Heart left ventricle (tissue), 16 donors: Measurements from ENCODE around the gene ARIH1. TPM values are rescaled to one million over a fixed set of nuclear protein-coding genes. Genes with fewer than 3 reads are reported as not detected.
"Not testable (repeated sequence)": the region's sequence is repeated elsewhere in the genome, so short reads cannot be mapped to it uniquely, and the experiment has no call there.

ENCODE experiments used
- ATAC-seq, 4 donors: fragments of 200-7000 bp; cut with Tn5 transposase; one replicate each; pipeline ENCODE4 v1.9.1; 2020 to 2022; ENCODE audit warnings: moderate library complexity in 4 of 4, mild to moderate bottlenecking in 3 of 4, moderate number of reproducible peaks in 1 of 4
- DNase-seq, 5 donors: peaks; one replicate each; pipeline ENCODE4 v3.0.0-alpha.2; 2020
- H3K27ac ChIP-seq, 12 donors: fragments of 200-600 bp; sonication (generic) in 4 of 12; one replicate each; pipeline versions ENCODE4 v1.5.0 to v1.8.0; 2016 to 2022; ENCODE audit warnings: mild to moderate bottlenecking in 2 of 12
- H3K27me3 ChIP-seq, 9 donors: fragments of 200-600 bp; sonication (generic) in 2 of 9; one replicate each; pipeline versions ENCODE4 v1.5.1 to v1.8.0; 2016 to 2022; ENCODE audit warnings: mild to moderate bottlenecking in 3 of 9
- H3K36me3 ChIP-seq, 9 donors: fragments of 200-600 bp; sonication (generic) in 2 of 9; one replicate each; pipeline versions ENCODE4 v1.5.0 to v1.8.0; 2018 to 2022; ENCODE audit warnings: mild to moderate bottlenecking in 2 of 9
- H3K4me1 ChIP-seq, 12 donors: fragments of 200-600 bp; sonication (generic) in 4 of 12; one replicate each; pipeline versions ENCODE4 v1.5.0 to v1.8.0; 2016 to 2022; ENCODE audit warnings: mild to moderate bottlenecking in 3 of 12
- H3K4me3 ChIP-seq, 12 donors: fragments of 200-600 bp; sonication (generic) in 4 of 12; one replicate each; pipeline versions ENCODE4 v1.5.0 to v1.8.0; 2017 to 2022; ENCODE audit warnings: mild to moderate bottlenecking in 9 of 12, moderate library complexity in 4 of 12
- H3K9me3 ChIP-seq, 12 donors: fragments of 200-600 bp; sonication (generic) in 4 of 12; one replicate each; pipeline versions ENCODE4 v1.5.0 to v1.8.0; 2016 to 2022; ENCODE audit warnings: mild to moderate bottlenecking in 1 of 12
- CTCF ChIP-seq, 12 donors: fragments of 200-600 bp; sonication (generic) in 4 of 12; IDR thresholded peaks; one replicate each; pipeline versions ENCODE4 v1.5.0 to v1.8.0; 2018 to 2022; ENCODE audit warnings: antibody characterized with exemption in 12 of 12, mild to moderate bottlenecking in 5 of 12
- POLR2A ChIP-seq, 2 donors: fragments of 450-650 bp; IDR thresholded peaks; one replicate each; pipeline ENCODE4 v1.6.1; 2017; ENCODE audit warnings: antibody characterized with exemption in 2 of 2, mild to moderate bottlenecking in 2 of 2, moderate library complexity in 2 of 2
- WGBS, 4 donors: extraction: QIAGEN DNeasy Blood & Tissue Kit in 2 of 4; methylation state at CpG; one replicate each; pipeline versions ENCODE4 v1.1.5 to v1.1.7; 2013 to 2018; 5-methylcytosine and 5-hydroxymethylcytosine counted together
- intact Hi-C, 10 donors: fragments of 100-400 bp; cut with DNase I; formaldehyde crosslinking; loops; one replicate each; pipeline versions ENCODE4 v1.11.1 to v1.14.2; 2022
- polyA plus RNA-seq, 2 donors: library from polyadenylated mRNA; stranded (reverse); fragments of 200-250 nt; gene quantifications; one replicate each; pipeline ENCODE4 v1.2.3, GENCODE V29; 2013
- total RNA-seq, 9 donors: library from RNA; depleted of rRNA in 2 of 9; stranded (reverse); fragments of >200 nt in 2 of 9; fragmentation: NEBNext Ultra II Directional in 3 of 9; extraction: Animal tissue kit (Norgen Biotek cat#: 25700) in 3 of 9; gene quantifications; one replicate each; pipeline versions ENCODE4 v1.1.0 to v1.2.4, GENCODE V29; 2016 to 2023
- donor health status: ischemic (EF 13 %, LVEDD 7.1; RV severe dilation, severe dysfunction).
- donor health status: healthy with polysubstance abuse.
- donor health status: DM: no; HTN: yes; CAD: no.
- donor health status: DM: no; HTN: no; CAD: no.
- donor health status: ischemic (EF 25% LVEDD 6.9; RV normal size, moderate dysfunction).
- donor health status: ischemic (EF 25% LVEDD 5.7; RV mildly dilated, moderate dysfunction).
- donor health status: healthy.
- donor health status: DM: yes; HTN: yes; CAD: no.
- donor health status: ischemic (EF 35%, LVEDD 5.7; RV mildly dilated, moderate dysfunction).
- donor health status: nonischemic (EF 11% LVEDD 7.7; RV severe dilation, severe dysfunction).
- donor health status: DM: yes; HTN: yes; CAD: no.
- donor health status: PGD.
- donor health status: ischemic (EF 29% LVEDD 5.4; RV normal size, mild dysfunction).
- donor health status: nonischemic (EF 23%, LVEDD 6.1; RV moderate dilation, normal function).

ARIH1 gene
- total and polyA plus RNA-seq, 11 donors = 25.3 to 217 (median 158) TPM

- peak overlapping the region; percentile 95 to 100 (median 99) for H3K27ac ChIP-seq
- peaks cover 0 to 57% (median 47%) of the 10 kb centered on the region in 12 donors for H3K4me1 ChIP-seq
- DNase-seq (no peak), ATAC-seq (no peak)
- intact Hi-C loops = loop anchor here in 7 of 10 donors (2.0 to 10.0 kb wide), 6 partner anchors 37 to 209 kb away; partner anchors contain the start of genes HEXA (in 3 of the 7), BBS4 (in 1 of the 7) and HIGD2B (in 1 of the 7)
- 3 to 8% (median 6%) methylated on average over 2 of the region's 2 CpGs for WGBS, 4 donors
- peak overlapping the region; percentile 55 to 95 (median 81) for H3K4me3 ChIP-seq
- TF ChIP-seq POLR2A (IDR thresholded peaks at IDR 0.05) = no peak
- no peak for TF ChIP-seq CTCF (IDR thresholded peaks at IDR 0.05)
- no peaks in the 10 kb centered on the region for H3K9me3 ChIP-seq
- no peaks in the 10 kb centered on the region for H3K27me3 ChIP-seq
- H3K36me3 ChIP-seq = peaks cover 0 to 51% (median 21%) of the 10 kb centered on the region in 9 donors
Observed at GRCh38 chr15:72475674-72476073, 1.5 kb downstream of the ARIH1 start.

GRCh38 chr15:72476330-72476729 is 2.2 kb downstream of the ARIH1 start:
- intact Hi-C loops = loop anchor here in 7 of 10 donors (5.0 to 10.0 kb wide), 5 partner anchors 36 to 208 kb away; partner anchors contain the start of genes HEXA (in 2 of the 7), BBS4 (in 1 of the 7) and HIGD2B (in 1 of the 7)

GRCh38 chr15:72481015-72481659 is 7.0 kb downstream of the ARIH1 start:
- H3K27ac ChIP-seq = no peak overlapping the region
- ATAC-seq = no peak
- TF ChIP-seq CTCF (IDR thresholded peaks at IDR 0.05) = no peak
- no peak for TF ChIP-seq POLR2A (IDR thresholded peaks at IDR 0.05)

More at GRCh38 chr15:72476330-72476729, 2.2 kb downstream of the ARIH1 start:
- H3K4me1 ChIP-seq = peaks cover under 1 to 62% (median 51%) of the 10 kb centered on the region in 12 donors
- peak overlapping the region in 10 of 12 donors; percentile 62 to 95 (median 81) for H3K4me3 ChIP-seq
- not testable (repeated sequence) for ATAC-seq, DNase-seq, H3K27me3 ChIP-seq, H3K9me3 ChIP-seq
- peak overlapping the region in 4 of 12 donors; percentile 99 to 100 (median 100) for H3K27ac ChIP-seq
- H3K36me3 ChIP-seq = peaks cover 0 to 49% (median 20%) of the 10 kb centered on the region in 9 donors
- WGBS, 4 donors = 79 to 83% (median 81%) methylated on average over 16 of the region's 16 CpGs

GRCh38 chr15:72482275-72482674 is 8.1 kb downstream of the ARIH1 start:
- Histone ChIP-seq H3K27ac (no peak overlapping the region), H3K9me3 (peaks cover 0 to 3% (median 0%) of the 10 kb centered on the region in 12 donors), H3K36me3 (peaks cover 0 to 35% (median 10%) of the 10 kb centered on the region in 9 donors), H3K27me3 (no peaks in the 10 kb centered on the region), H3K4me1 (peaks cover 5 to 89% (median 60%) of the 10 kb centered on the region in 12 donors), H3K4me3 (no peak overlapping the region)
- no peak for ATAC-seq
- no peak for TF ChIP-seq POLR2A (IDR thresholded peaks at IDR 0.05)
- TF ChIP-seq CTCF (IDR thresholded peaks at IDR 0.05) = no peak
- no peak for DNase-seq
- intact Hi-C loops = no loop called here

More at GRCh38 chr15:72481015-72481659, 7.0 kb downstream of the ARIH1 start:
- H3K27me3 ChIP-seq = no peaks in the 10 kb centered on the region
- H3K4me3 ChIP-seq = no peak overlapping the region
- H3K9me3 ChIP-seq = peaks cover 0 to 3% (median 0%) of the 10 kb centered on the region in 12 donors
- intact Hi-C loops = no loop called here
- peaks cover 0 to 42% (median 16%) of the 10 kb centered on the region in 9 donors for H3K36me3 ChIP-seq
- DNase-seq = no peak
- 56 to 72% (median 68%) methylated on average over 3 of the region's 3 CpGs for WGBS, 4 donors
- peaks cover 5 to 89% (median 61%) of the 10 kb centered on the region in 12 donors for H3K4me1 ChIP-seq
